ENCODE data around the gene FOCAD. TPM values are rescaled to one million over a fixed set of nuclear protein-coding genes. Genes with fewer than 3 reads are reported as not detected.

Gene FOCAD
- total and polyA plus RNA-seq, 2 experiments from 2014 or later, result 20.8 to 67.4 TPM

GRCh38 chr9:20760246-20760891 is 76.3 kb downstream of the FOCAD start:
- Histone ChIP-seq H3F3A (ENCODE audit: insufficient read depth) (peaks cover 1% of the 10 kb centered on the region), H3K79me2 (ENCODE audit: insufficient read depth) (0 out of 2 replicates have a peak, but pooled peaks cover 5% of the 10 kb centered on the region), H3K9me3 (ENCODE audit: low read depth) (no peaks in the 10 kb centered on the region), H2AFZ (no peak overlapping the region), H3K9ac (no peak overlapping the region), H3K4me1 (ENCODE audit: insufficient read depth) (peaks cover 7% of the 10 kb centered on the region), H3K4me2 (ENCODE audit: unreplicated experiment) (no peak overlapping the region), H3K4me3 (no peak overlapping the region), H3K27me3 (replicated peaks; ENCODE audit: insufficient read depth) (no peaks in the 10 kb centered on the region), H4K20me1 (ENCODE audit: insufficient read depth) (no peaks in the 10 kb centered on the region), H3K36me3 (ENCODE audit: low read depth) (peaks cover 4% of the 10 kb centered on the region; the same call in 1 of the 2 replicates), H3K27ac (no peak overlapping the region), H3K9me2 (ENCODE audit: insufficient read depth) (no peaks in the 10 kb centered on the region)
- 96 to 97% methylated on average over 3 of the region's 3 CpGs for WGBS, 2 experiments (ENCODE audit: low coverage in 1 of 2, low lambda C conversion rate in 2 of 2, missing lambda C conversion rate in 2 of 2)
- in situ Hi-C loops (cut with MboI), result no loop called here
- TF ChIP-seq EZH2phosphoT487 (IDR thresholded peaks at IDR 0.05; ENCODE audit: insufficient read depth, low read depth) (no peak), EZH2 (IDR thresholded peaks at IDR 0.05; ENCODE audit: insufficient read depth, poor library complexity, severe bottlenecking) (no peak)
- no peak for DNase-seq

GRCh38 chr9:20770947-20771346 is 86.9 kb downstream of the FOCAD start:
- Histone ChIP-seq H3K36me3 (ENCODE audit: low read depth) (peaks cover 15% of the 10 kb centered on the region; the same call in 1 of the 2 replicates), H2AFZ (no peak overlapping the region), H3K9me3 (ENCODE audit: low read depth) (no peaks in the 10 kb centered on the region), H3K4me3 (no peak overlapping the region), H3K4me2 (ENCODE audit: unreplicated experiment) (no peak overlapping the region), H3K4me1 (ENCODE audit: insufficient read depth) (no peaks in the 10 kb centered on the region), H4K20me1 (ENCODE audit: insufficient read depth) (no peaks in the 10 kb centered on the region), H3K9ac (no peak overlapping the region), H3K27me3 (replicated peaks; ENCODE audit: insufficient read depth) (no peaks in the 10 kb centered on the region), H3K79me2 (ENCODE audit: insufficient read depth) (no peaks in the 10 kb centered on the region), H3K27ac (no peak overlapping the region), H3K9me2 (ENCODE audit: insufficient read depth) (no peaks in the 10 kb centered on the region), H3F3A (ENCODE audit: insufficient read depth) (no peaks in the 10 kb centered on the region)
- in situ Hi-C loops (cut with MboI), result no loop called here
- TF ChIP-seq EZH2phosphoT487 (IDR thresholded peaks at IDR 0.05; ENCODE audit: insufficient read depth, low read depth) (no peak), EZH2 (IDR thresholded peaks at IDR 0.05; ENCODE audit: insufficient read depth, poor library complexity, severe bottlenecking) (no peak)
- WGBS, 2 experiments (ENCODE audit: low coverage in 1 of 2, low lambda C conversion rate in 2 of 2, missing lambda C conversion rate in 2 of 2), result 100% methylated on average over 1 of the region's 1 CpG
- DNase-seq, result no peak

- Histone ChIP-seq H3K27me3 (replicated peaks; ENCODE audit: insufficient read depth) (no peaks in the 10 kb centered on the region), H2AFZ (no peak overlapping the region), H3K9me2 (ENCODE audit: insufficient read depth) (no peaks in the 10 kb centered on the region), H3K4me2 (ENCODE audit: unreplicated experiment) (no peak overlapping the region), H3K36me3 (ENCODE audit: low read depth) (peaks cover 15% of the 10 kb centered on the region; the same call in 1 of the 2 replicates), H3K4me3 (no peak overlapping the region), H3K27ac (no peak overlapping the region), H3F3A (ENCODE audit: insufficient read depth) (no peaks in the 10 kb centered on the region), H3K9ac (no peak overlapping the region), H3K4me1 (ENCODE audit: insufficient read depth) (no peaks in the 10 kb centered on the region), H4K20me1 (ENCODE audit: insufficient read depth) (no peaks in the 10 kb centered on the region), H3K9me3 (ENCODE audit: low read depth) (no peaks in the 10 kb centered on the region), H3K79me2 (ENCODE audit: insufficient read depth) (no peaks in the 10 kb centered on the region)
- in situ Hi-C loops (cut with MboI), result no loop called here
- no peak for DNase-seq
- WGBS, 2 experiments (ENCODE audit: low coverage in 1 of 2, low lambda C conversion rate in 2 of 2, missing lambda C conversion rate in 2 of 2), result 64 to 68% methylated on average over 2 of the region's 2 CpGs
- TF ChIP-seq EZH2 (IDR thresholded peaks at IDR 0.05; ENCODE audit: insufficient read depth, poor library complexity, severe bottlenecking), result no peak
- TF ChIP-seq EZH2phosphoT487 (IDR thresholded peaks at IDR 0.05; ENCODE audit: insufficient read depth, low read depth), result no peak
These were observed 87.7 kb downstream of the FOCAD start for GRCh38 chr9:20771729-20772128.

DNA sequence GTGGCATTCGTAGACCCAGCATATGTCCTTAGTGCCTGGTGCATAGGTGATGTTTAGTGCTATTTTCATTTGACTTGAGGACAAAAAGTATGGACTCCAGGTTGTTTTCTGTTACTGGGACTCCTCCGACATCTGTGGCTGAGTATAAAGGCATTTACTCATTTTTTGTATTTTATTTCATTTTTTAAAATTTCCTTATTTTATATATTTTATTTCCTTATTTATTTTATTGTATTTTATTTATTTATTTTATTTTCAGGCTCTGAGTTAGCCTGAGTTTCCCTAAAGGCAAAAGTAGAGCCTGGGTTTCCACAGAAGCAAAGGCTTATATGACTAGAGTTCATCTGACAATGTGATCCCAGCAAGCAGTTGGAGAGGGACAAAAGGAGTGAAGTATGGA is 91.6 kb downstream of the FOCAD start:
- Histone ChIP-seq H3K27me3 (replicated peaks; ENCODE audit: insufficient read depth) (no peaks in the 10 kb centered on the region), H3K36me3 (ENCODE audit: low read depth) (peaks cover 3% of the 10 kb centered on the region), H3K4me3 (no peak overlapping the region), H3K79me2 (ENCODE audit: insufficient read depth) (no peaks in the 10 kb centered on the region), H3F3A (ENCODE audit: insufficient read depth) (no peaks in the 10 kb centered on the region), H3K4me1 (ENCODE audit: insufficient read depth) (no peaks in the 10 kb centered on the region), H3K9me2 (ENCODE audit: insufficient read depth) (no peaks in the 10 kb centered on the region), H3K4me2 (ENCODE audit: unreplicated experiment) (no peak overlapping the region), H2AFZ (no peak overlapping the region), H3K27ac (no peak overlapping the region), H4K20me1 (ENCODE audit: insufficient read depth) (no peaks in the 10 kb centered on the region), H3K9ac (no peak overlapping the region), H3K9me3 (ENCODE audit: low read depth) (no peaks in the 10 kb centered on the region)
- TF ChIP-seq EZH2phosphoT487 (IDR thresholded peaks at IDR 0.05; ENCODE audit: insufficient read depth, low read depth) (no peak), EZH2 (IDR thresholded peaks at IDR 0.05; ENCODE audit: insufficient read depth, poor library complexity, severe bottlenecking) (no peak)
- WGBS, 2 experiments (ENCODE audit: low coverage in 1 of 2, low lambda C conversion rate in 2 of 2, missing lambda C conversion rate in 2 of 2), result 96% methylated on average over 2 of the region's 2 CpGs
- no peak for DNase-seq
- in situ Hi-C loops (cut with MboI), result no loop called here

Data from GM23248 (cell line).